Activated CD4-positive, alpha-beta T cell treated with anti-CD3 and anti-CD28 coated beads for 48 hours (primary cell): ENCODE data around the gene TMEM221.

Experiments used
- DNase-seq: peaks from one replicate; pipeline ENCODE4 v3.0.0-alpha.2; 2020

TMEM221 gene

DNA sequence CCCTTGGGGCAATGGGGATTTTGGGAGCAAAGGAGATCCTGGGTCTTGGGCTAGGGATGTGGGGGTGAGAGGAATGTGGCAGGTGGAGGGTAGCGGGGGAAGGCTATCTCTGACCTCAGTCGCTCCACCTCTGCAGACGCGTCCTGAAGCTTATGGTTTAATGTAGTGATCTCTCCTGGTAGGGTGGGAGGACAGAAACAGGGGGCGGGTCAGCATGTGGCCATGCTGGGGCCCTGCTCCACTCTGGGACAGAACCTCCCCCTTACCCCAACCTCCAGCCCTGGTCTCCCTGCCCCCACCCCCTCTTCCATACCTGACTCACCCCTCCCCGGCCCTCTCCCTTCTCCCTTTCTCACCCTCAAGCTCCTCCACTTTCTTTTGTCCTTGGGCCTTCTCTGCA is 44.5 kb downstream of the TMEM221 start:
- peak; percentile 27 for DNase-seq

DNA sequence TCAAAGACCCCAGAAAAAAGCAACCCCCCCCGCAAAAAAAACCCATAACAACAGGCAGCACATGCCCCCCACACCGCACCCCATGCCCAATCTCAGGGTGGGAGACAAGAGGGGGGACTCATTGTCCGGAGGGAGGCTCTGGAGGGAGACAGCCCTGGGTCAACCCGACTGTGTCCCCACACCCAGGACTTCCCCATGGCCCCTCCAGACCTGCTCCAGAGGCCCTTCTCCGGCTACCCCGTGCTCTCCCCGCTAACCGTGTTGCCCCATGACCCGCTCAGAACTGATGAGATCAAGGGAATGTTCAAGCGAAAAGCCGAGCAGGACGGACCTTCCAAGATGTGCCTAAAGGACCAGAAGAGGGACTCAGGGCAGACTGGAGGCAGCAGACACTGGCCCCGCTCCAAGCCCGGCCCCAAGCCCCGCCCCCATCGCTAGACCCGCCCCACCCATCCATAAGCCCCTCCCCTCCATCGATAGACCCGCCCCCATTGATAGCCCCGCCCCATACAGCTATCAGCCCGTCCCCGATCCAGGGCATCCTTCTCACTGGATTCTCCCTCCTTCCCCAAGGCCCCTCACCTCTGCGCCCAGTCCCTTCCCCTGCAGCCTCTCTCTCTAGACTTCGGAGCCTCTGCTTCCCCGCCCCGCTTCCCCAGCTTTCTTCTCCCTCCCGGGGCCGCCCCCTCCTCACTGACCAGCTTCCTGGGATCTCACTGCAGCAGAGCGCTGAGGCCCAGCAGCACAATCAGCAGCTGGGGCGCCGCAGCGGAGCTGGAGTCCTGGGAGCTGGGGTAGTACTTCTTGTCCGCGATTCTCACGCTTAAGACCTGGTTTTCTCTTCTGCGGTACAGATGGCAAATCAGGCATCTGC is 45.2 kb downstream of the TMEM221 start:
- peak; percentile 71 for DNase-seq

DNA sequence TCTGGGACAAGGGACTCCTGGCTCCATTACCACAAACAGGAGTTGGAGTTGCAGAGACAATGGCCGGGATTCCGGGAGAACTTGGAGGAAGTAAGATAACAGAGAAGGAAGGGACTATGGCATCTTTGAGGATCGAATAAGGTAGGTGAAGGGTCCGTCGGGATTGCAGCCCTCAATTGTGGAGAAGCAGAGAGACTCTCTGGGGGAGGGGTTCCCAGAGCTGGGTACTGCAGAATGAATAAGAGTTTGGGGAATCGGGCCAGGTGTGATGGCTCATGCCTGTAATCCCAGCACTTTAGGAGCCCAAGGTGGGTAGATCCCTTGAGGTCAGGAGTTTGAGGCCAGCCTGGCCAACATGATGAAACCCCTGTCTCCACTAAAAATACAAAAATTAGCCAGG is 46.8 kb downstream of the TMEM221 start:
- DNase-seq, result no peak

DNA sequence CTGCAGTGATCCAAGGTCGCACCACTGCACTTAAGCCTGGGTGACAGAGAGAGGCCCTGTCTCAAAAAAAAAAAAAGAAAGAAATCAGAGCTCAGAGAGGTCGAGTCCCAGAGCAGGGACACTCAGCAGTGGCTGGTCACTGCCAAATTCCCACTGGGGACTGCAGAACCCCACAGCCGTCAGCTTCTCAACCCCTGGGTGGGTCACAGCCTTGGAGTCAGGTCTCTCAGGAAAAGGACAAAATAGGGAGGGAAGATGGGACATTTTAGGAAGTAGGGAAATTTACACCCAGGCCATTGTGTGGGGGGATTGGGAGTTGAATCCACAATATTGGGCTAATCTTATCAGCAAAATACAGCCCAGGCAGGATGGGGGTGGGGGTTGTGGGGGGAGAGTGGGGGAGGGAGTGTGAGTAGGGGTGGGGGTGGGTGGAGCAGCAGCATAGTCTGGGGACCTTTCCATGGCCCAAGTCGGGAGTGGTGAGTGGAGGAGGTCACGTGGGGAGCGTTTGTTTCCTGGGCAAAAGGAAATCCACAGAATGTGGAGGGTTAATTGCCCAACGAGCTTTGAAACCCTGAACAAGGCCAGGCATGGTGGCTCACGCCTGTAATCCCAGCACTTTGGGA is 49.5 kb downstream of the TMEM221 start:
- no peak for DNase-seq

DNA sequence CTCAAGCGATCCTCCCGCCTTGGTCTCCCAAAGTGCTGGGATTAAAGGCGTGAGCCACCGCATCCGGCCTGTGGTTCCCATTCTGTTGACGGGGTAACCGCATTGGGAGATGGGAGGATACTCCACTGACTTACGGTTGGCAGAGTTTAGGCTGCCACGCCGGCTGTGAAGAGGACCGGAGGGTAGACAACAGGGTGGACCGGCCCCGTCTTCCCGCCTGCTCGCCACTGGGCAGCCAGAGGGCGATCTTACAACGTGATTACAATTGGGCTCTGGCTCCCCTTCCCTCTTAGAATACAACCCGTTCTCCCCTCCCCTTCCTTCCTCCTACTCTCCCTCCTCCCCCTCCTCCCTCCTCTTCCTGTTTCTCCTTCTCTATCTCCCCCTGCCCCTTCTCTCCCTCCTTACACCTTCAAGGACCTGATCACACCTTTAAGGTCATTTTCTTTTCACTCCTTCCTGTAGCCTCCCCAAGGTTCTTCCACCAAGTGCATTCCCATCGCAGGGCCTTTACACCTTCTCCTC is 53.5 kb downstream of the TMEM221 start:
- peak; percentile 87 for DNase-seq

DNA sequence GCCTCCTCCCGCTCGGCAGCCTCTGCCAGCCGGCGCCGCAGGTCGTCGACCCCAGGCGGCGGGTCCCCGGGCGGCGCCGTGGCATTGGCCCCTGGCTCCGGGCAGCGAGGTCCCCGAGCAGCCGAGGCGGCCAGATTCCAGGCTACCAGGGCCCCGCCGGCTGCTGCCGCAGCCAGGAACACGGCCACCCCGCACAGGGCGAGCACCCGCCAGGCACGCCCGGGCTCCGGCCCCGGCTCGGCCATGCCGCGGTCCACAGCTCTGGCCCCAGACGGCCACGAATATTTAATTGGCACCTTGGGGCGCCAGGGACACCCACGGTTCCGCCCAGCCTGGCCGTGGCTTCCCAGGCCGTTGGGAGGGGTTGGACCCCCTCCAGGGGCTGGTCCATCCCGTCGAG is 54.6 kb downstream of the TMEM221 start, which contains the start of gene CCDC194:
Gene CCDC194 (minus strand): TSS at position 283 of the 400 bp plus-strand sequence. CDS start 38 bp downstream, at position 245.
- no peak for DNase-seq

DNA sequence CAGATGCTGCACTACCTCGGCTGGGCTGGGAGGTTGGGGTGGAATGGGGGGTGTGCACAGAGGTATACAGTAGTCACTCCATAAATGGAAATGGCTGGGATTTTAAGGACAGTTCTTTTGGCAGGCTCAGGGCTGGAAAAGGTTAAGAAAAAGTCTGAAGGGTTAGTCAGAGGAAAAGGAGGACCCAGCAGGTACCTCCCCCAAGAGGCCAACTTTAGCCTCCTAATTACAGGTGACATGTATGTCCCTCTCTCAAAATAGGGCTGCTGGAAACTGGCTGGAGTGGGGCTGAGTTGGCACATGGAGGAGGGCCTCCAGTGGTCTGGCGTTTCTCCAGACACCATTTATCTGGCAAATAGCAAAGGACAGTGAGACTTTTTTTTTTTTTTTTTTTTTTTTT is 55.5 kb downstream of the TMEM221 start:
- no peak for DNase-seq

DNA sequence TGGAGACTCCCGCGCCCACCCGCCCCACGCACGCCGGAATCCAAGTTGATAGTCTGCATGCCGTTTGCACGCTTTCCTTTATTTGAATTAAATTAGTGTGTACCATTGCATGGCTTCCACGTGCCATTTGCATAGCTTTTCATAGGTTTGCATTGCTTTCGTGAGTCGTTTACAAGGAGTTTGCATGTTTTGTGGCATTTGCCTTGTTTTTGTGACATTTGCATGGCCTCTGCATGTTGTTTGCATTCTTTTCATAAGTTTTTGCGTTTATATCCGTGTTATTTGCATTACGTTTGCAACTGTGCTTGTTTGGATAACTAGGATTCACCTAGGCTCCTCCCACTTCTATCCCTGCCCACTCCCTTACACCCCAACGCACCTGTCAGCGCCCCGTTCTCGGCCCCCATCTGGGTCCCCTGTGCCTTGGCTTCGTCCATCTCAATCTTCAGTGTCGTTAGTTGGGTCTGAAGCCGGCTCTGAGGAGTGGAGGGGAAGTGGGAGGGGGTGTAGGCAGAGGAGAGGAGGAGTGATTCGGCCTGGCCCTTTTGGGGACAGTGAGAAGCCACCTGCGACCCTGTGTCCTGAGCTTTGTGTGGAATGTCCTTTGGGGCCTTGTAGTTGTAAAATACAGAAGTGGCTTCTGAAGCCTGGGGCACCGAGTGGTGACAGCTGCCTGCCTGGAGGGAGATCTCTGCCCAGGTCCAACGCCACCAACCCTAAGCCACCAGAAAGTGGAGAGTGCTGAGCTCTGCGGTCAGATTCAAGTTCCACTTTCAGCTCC is 56.9 kb downstream of the TMEM221 start:
- DNase-seq, result no peak

DNA sequence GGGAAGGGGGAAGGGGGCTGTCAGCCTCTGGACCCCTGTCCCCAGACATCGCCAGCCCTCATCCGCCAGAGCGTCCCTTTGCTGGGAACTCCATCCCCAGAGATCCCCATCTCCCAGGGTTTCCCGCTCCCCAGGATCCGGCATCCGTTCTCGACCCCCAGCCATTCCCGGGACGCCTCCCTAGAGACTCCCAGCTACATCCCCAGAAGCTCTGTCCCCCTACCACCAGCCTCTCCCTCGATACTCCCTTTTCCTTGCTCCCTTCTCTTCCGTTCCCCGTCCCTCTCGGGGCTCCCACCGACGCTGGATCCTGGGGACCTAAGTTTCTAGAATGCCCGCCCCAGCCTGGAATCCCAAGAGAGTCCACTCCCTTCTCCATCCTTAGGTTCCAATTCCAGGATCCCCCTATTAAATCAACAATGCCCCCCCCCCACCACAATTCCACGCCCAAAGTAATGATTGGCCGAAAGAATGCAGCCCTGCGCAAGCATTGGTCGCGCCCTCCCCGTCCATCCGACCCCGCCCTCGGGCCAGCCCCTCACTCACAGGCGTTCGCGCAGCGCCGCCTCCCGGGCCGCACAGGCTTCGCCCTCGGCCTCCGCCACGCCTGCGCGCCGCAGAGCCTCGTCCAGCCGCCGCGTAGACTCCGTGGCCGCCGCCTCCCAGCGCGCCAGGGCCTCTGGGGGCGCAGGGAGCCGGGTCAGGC is 57.6 kb downstream of the TMEM221 start:
- DNase-seq, result peak; percentile 95

DNA sequence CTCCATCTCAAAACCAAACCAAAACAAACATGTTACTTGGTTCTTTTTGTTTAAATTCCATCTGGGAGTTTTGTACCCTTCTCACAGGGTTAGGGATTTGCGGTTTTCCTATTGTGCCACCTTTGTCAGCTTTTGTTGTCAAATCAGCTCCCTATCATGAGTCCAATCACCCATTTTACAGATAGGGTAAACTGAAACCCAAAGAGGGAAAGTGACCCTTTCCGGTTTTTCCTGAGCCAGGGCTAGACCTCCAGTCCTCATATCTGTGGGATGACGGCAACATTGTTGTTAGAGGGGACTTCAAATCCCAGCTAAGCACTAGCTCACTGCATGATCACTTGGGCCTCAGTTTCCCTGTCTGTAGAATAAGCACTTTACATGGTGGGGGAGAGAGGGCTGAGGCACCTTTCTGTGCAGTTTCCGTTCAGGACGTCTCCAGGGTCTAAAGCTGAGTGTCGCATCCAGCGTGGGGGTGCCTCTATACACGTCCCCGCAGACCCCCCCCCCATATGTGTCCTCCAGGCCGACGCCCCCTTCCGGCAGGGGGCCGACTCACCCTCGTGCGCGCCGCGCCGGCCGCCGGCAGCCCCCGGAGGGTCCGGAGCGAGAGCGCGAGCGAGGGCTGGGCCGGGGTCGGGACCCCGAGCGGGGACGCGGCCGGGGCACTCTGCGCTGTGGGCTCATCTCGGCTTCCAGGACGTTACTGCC is 58.4 kb downstream of the TMEM221 start:
- DNase-seq, result peak; percentile 12

DNA sequence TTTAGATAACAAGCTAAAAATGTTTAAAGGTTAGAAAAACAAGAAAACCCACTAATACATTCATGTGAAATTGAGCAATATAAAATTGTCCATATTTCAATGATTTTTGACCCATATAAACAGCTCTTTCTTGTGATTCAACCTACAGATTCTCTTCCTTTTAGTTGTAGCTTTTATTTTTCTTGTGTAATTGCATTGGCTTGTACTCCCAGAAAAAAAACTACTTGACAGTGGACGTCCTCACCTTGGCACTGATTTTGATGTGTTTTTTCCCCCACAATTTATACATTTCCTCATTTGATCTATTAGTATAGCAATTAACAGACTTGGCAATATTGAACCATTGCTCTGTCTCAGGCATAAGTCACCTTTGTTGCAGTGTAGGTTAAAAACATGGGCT is 59.2 kb downstream of the TMEM221 start:
- DNase-seq, result no peak

DNA sequence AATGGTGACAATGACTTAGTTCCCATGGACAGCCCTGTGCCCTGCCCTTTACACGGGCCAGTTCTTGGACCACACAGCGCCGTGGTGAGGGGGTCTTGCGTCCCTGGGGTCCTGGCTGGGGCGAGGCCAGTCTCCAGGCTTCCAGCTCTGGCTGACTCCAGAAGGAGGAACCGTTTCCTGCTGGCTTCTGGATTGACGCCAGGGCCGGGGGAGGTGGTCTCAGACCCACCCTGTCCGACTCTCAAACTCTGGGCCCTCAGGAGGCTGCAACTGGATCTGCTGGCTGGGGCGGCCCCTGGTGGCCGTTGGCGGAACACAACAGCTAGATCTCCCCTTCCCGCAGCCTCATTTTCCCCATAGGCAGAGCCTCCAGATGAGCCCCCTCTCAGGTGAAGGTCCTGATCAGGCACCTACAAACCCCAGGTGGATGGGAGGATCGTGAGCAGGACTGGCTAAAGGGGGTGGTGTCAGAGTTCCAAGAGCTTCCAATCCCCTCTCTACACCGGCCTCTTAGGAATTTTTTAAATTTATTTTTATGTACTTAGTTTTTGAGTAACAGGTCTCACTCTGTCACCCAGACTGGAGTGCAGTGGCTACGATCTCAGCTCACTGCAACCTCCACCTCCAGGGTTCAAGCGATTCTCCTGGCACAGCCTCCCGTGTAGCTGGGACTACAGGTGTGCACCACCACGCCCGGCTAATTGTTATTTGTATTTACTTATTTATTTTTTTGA is 62.4 kb downstream of the TMEM221 start:
- peak; percentile 80 for DNase-seq
